ENCODE data around the gene FGD3.

FGD3 gene

GRCh38 chr9:93053781-93054331, 106.5 kb downstream of the FGD3 start:
- intact Hi-C loops (cut with DNase I; ENCODE audit: low total_unique reads), result no loop called here
- Histone ChIP-seq H3K27ac (peak overlapping the region; percentile 82 to 84), H3K4me1 (peaks cover 9 to 67% (median 51%) of the 10 kb centered on the region in 4 donors), H3K9me3 (no peaks in the 10 kb centered on the region), H3K4me3 (no peak overlapping the region), H3K36me3 (no peaks in the 10 kb centered on the region), H3K27me3 (no peaks in the 10 kb centered on the region)
- no peak for DNase-seq
- TF ChIP-seq CTCF (IDR thresholded peaks at IDR 0.05), result no peak

DNA sequence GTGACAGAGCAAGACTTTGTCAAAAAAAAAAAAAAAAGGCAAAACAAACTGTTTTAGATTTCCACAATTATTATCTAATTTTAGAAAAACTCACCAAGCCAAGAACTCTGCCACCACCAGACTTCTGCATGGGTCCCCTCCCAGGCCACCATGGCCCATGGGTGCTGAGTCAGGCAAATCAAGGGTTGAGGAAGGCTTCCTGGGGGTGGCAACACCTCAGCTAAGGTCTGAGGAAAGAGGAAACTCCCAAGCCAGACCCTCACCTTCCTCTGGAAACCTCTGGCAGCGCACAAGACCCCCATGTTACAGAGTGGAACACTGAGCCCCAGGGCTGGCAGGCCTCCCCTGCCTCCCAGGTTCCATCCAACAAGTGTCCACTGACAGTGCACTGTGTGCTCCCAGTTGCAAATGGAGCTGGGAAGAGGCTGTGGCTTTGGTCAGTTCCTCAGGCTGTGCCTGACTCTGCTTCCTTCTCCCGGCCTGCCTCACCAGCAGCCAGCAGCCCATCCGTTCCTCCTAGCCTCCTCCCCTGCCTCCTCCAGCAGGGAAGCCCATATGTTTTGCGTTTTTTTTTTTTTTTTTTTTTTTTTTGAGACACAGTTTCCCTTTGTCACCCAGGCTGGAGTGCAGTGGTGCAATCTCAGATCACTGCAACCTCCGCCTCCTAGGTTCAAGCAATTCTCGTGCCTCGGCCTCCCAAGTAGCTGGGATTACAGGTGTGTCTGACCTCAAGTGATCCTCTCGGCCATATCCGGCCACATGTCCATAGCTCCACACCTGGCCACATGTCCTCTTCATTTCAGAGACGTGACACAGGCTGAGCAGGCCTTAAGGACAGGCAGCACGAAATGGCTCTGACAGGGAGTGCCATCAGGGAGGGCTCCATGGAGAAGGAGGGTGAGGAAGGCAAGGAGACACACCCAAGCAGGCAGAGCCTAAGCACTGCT, 107.7 kb downstream of the FGD3 start:
- Histone ChIP-seq H3K4me3 (no peak overlapping the region), H3K36me3 (no peaks in the 10 kb centered on the region), H3K9me3 (no peaks in the 10 kb centered on the region), H3K27me3 (no peaks in the 10 kb centered on the region), H3K4me1 (peaks cover 12 to 74% (median 55%) of the 10 kb centered on the region in 4 donors), H3K27ac (peak overlapping the region; percentile 82 to 84)
- no peak for DNase-seq
- intact Hi-C loops (cut with DNase I; ENCODE audit: low total_unique reads), result loop anchor here (5.0 kb wide), 1 partner anchor 42 kb away; the partner anchor contains the start of gene CARD19
- no peak for TF ChIP-seq CTCF (IDR thresholded peaks at IDR 0.05)

- no peaks in the 10 kb centered on the region for H3K9me3 ChIP-seq
- peaks cover 8 to 64% (median 56%) of the 10 kb centered on the region in 4 donors for H3K4me1 ChIP-seq
- no peak for DNase-seq
- peak overlapping the region; percentile 64 to 69 for H3K27ac ChIP-seq
- no peak for TF ChIP-seq CTCF (IDR thresholded peaks at IDR 0.05)
- no peak overlapping the region for H3K4me3 ChIP-seq
- H3K36me3 ChIP-seq, result no peaks in the 10 kb centered on the region
- intact Hi-C loops (cut with DNase I; ENCODE audit: low total_unique reads), result loop anchor here (5.0 kb wide), 1 partner anchor 40 kb away; the partner anchor contains the start of gene CARD19
- H3K27me3 ChIP-seq, result no peaks in the 10 kb centered on the region
These were observed 109.8 kb downstream of the FGD3 start for GRCh38 chr9:93057042-93057702.

DNA sequence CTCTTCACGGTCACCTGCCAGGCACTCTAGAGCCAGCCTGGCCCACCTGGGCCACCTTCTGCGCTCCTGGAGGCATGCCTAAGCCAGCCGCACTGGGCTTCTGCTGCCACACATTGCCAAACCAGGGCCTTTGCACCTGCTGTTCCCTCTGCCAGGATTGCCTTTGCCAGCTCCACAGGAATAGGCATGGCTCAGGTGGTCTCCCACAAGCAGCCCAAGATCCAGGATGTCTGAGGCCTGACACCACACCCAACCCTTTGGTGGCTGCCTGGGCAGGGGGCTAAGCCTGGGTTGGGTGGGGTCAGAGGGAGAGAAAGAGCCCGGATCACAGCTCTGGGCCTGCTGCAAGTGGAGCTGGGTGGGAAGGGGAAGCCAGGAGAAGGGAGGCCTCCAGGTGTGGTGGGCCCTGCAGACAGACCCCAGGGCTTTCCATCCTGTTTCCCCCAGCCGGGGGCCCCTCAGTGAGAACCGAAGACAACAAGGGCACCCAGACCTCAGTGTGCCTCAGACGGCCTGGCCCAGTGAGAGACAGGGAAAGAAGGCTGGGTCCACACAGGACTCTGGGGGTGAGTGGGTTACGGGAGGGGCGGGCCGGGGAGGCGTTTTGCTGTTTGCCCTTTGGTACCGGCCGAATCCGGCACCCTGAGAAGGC, 110.5 kb downstream of the FGD3 start:
- H3K9me3 ChIP-seq, result no peaks in the 10 kb centered on the region
- no peak for DNase-seq
- H3K27ac ChIP-seq, result peak overlapping the region; percentile 64 to 69
- H3K36me3 ChIP-seq, result no peaks in the 10 kb centered on the region
- H3K27me3 ChIP-seq, result no peaks in the 10 kb centered on the region
- H3K4me1 ChIP-seq, result peaks cover 8 to 57% (median 50%) of the 10 kb centered on the region in 4 donors
- H3K4me3 ChIP-seq, result peak overlapping the region; percentile 54 to 72
- no peak for TF ChIP-seq CTCF (IDR thresholded peaks at IDR 0.05)
- intact Hi-C loops (cut with DNase I; ENCODE audit: low total_unique reads), result loop anchor here (5.0 kb wide), 1 partner anchor 39 kb away; the partner anchor contains the start of gene CARD19
